Endothelial cell of umbilical vein (primary cell): ENCODE measurements around the gene SPATA33. TPM values are rescaled to one million over a fixed set of nuclear protein-coding genes. Genes with fewer than 3 reads are reported as not detected.
"Not testable (repeated sequence)": the region's sequence is repeated elsewhere in the genome, so short reads cannot be mapped to it uniquely, and the experiment has no call there.

Experiments
- BruUV-seq: library from RNA; stranded (reverse); fragments of 400-500 nt; replicated peaks from 2 replicates; lab custom pipeline; 2021; lab: Mats Ljungman, UMichigan
- CTCF ChIA-PET: fragments of 300-600, 350-600 bp; sonication (Branson Sonifier 250); formaldehyde crosslinking; loops from one replicate; lab custom pipeline; 2021; ENCODE audit warnings: antibody characterized with exemption, inconsistent platforms; lab: Charles Lee
- POLR2A ChIA-PET: fragments of 300-600, 350-600 bp; sonication (Branson Sonifier 250); formaldehyde crosslinking; loops from one replicate; lab custom pipeline; 2021; ENCODE audit warnings: antibody characterized with exemption, inconsistent platforms; lab: Charles Lee
- DNase-seq: peaks from one replicate; pipeline ENCODE4 v3.0.0-alpha.2; 2011; ENCODE audit warnings: low read depth, low spot score
- FAIRE-seq: peaks from 2 replicates; lab custom pipeline; 2011; peaks lifted over from hg19 to GRCh38; lab: Jason Lieb, UNC
- H2AFZ ChIP-seq: 2 replicates; pipeline ENCODE4 v1.6.0; 2012; ENCODE audit warnings: low read depth, low read length, control low read depth, inconsistent platforms
- H3K27ac ChIP-seq: 2 replicates; pipeline ENCODE4 v1.5.1; 2011; ENCODE audit warnings: low read depth, mild to moderate bottlenecking, control low read depth, low read length, moderate library complexity; ENCODE audit not compliant: insufficient read depth
- H3K27me3 ChIP-seq, 2 experiments: 2 replicates each; pipeline versions ENCODE4 v1.6.0 to v1.6.1; 2011; ENCODE audit warnings: low read length in 2 of 2, mixed read lengths in 1 of 2; ENCODE audit not compliant: control insufficient read depth in 2 of 2, insufficient read depth in 2 of 2
- H3K36me3 ChIP-seq, 2 experiments: 2 replicates in 1 of 2; 3 replicates in 1 of 2; pipeline ENCODE4 v1.5.1; 2011; ENCODE audit warnings: low read length in 2 of 2, mild to moderate bottlenecking in 1 of 2, moderate library complexity in 1 of 2; ENCODE audit not compliant: control insufficient read depth in 2 of 2, insufficient read depth in 2 of 2; ENCODE audit errors: extremely low read depth in 1 of 2
- H3K4me1 ChIP-seq: 3 replicates; pipeline ENCODE4 v1.5.1; 2011; ENCODE audit warnings: mild to moderate bottlenecking, low read length; ENCODE audit not compliant: control insufficient read depth, insufficient read depth; ENCODE audit errors: extremely low read depth
- H3K4me2 ChIP-seq: 2 replicates; pipeline ENCODE4 v1.6.1; 2011; ENCODE audit warnings: low read length, control low read depth, mixed read lengths; ENCODE audit not compliant: insufficient read depth
- H3K4me3 ChIP-seq, 3 experiments: fragments of 200-600 bp in 1 of 3; sonication (generic), shearing (Covaris generic) in 1 of 3; replicated peaks in 1 of 3; 2 replicates each; pipeline ENCODE4 v1.5.1; 2011 to 2016; ENCODE audit warnings: control low read depth in 3 of 3, low read length in 3 of 3, mild to moderate bottlenecking in 2 of 3, inconsistent platforms in 1 of 3, low read depth in 1 of 3, moderate library complexity in 1 of 3; ENCODE audit not compliant: insufficient read depth in 1 of 3
- H3K79me2 ChIP-seq: 2 replicates; pipeline ENCODE4 v1.6.0; 2012; ENCODE audit warnings: low read length, inconsistent platforms; ENCODE audit not compliant: control insufficient read depth, insufficient read depth
- H3K9ac ChIP-seq: replicated peaks from 2 replicates; pipeline ENCODE3; 2011; ENCODE audit warnings: low read length, control low read depth; ENCODE audit not compliant: insufficient read depth; ENCODE audit errors: extremely low read depth
- H3K9me1 ChIP-seq: replicated peaks from 3 replicates; pipeline ENCODE4 v1.6.0; 2011; ENCODE audit warnings: mild to moderate bottlenecking, low read length; ENCODE audit not compliant: control insufficient read depth, insufficient read depth; ENCODE audit errors: extremely low read depth
- H3K9me3 ChIP-seq: replicated peaks from 2 replicates; pipeline ENCODE4 v1.5.1; 2012; ENCODE audit warnings: low read length, inconsistent platforms; ENCODE audit not compliant: control insufficient read depth, insufficient read depth
- H4K20me1 ChIP-seq: replicated peaks from 2 replicates; pipeline ENCODE3; 2011; ENCODE audit warnings: mild to moderate bottlenecking, low read length; ENCODE audit not compliant: control insufficient read depth, insufficient read depth; ENCODE audit errors: extremely low read depth
- EZH2 ChIP-seq: IDR thresholded peaks from 2 replicates; pipeline ENCODE4 v1.6.1; 2012; ENCODE audit warnings: borderline replicate concordance, low read depth, mild to moderate bottlenecking, moderate library complexity, low read length, inconsistent platforms; ENCODE audit not compliant: severe bottlenecking
- FOS ChIP-seq: IDR thresholded peaks from 2 replicates; pipeline ENCODE4 v1.6.1; 2011; ENCODE audit warnings: mild to moderate bottlenecking, low read length, moderate library complexity, borderline replicate concordance; ENCODE audit not compliant: insufficient read depth
- GATA2 ChIP-seq: IDR thresholded peaks from 2 replicates; pipeline ENCODE4 v1.7.0; 2011; ENCODE audit warnings: low read depth, mild to moderate bottlenecking, moderate library complexity, mixed read lengths, low read length; ENCODE audit not compliant: insufficient read length, insufficient read depth
- JUN ChIP-seq: IDR thresholded peaks from 2 replicates; pipeline ENCODE4 v1.6.1; 2011; ENCODE audit warnings: borderline replicate concordance, low read depth; ENCODE audit not compliant: insufficient read length, insufficient read depth
- MYC ChIP-seq: IDR thresholded peaks from one replicate; pipeline ENCODE4 v1.6.1; 2011; ENCODE audit warnings: mild to moderate bottlenecking, low read depth, low read length
- POLR2A ChIP-seq: IDR thresholded peaks from 2 replicates; pipeline ENCODE4 v1.6.1; 2012; ENCODE audit warnings: low read depth, mild to moderate bottlenecking, control low read depth, low read length
- POLR2AphosphoS5 ChIP-seq: IDR thresholded peaks from 2 replicates; pipeline ENCODE4 v1.6.1; 2012; ENCODE audit warnings: low read depth, mild to moderate bottlenecking, control low read depth, low read length, moderate library complexity; ENCODE audit not compliant: insufficient read depth
- dilution Hi-C: fragments of 300-500 bp; cut with MboI; formaldehyde crosslinking; loops from one replicate; pipeline ENCODE4 v1.15.0; 2019; ENCODE audit warnings: low sequenced_read_pairs; ENCODE audit not compliant: extremely low pct_ligation_motif_present
- intact Hi-C: fragments of 100-400 bp; cut with micrococcal nuclease; formaldehyde crosslinking; loops from one replicate; pipeline ENCODE4 v1.10.0; 2022
- polyA plus RNA-seq, 4 experiments: library from polyadenylated mRNA; depleted of rRNA in 3 of 4; stranded (reverse) in 3 of 4; unstranded in 1 of 4; fragments of >200 nt; gene quantifications; 2 replicates each; pipeline versions ENCODE4 v1.2.1 to v1.2.3, GENCODE V29; 2011 to 2012; ENCODE audit warnings: missing spikeins in 1 of 4
- total RNA-seq: library from RNA; stranded (reverse); gene quantifications from 2 replicates; pipeline ENCODE4 v1.2.3, GENCODE V29; 2021
- TF ChIP-seq, protein P1 (sequence below): IDR thresholded peaks from 2 replicates; pipeline ENCODE4 v1.6.1; 2011; ENCODE audit not compliant: insufficient read depth, insufficient read length
- TF ChIP-seq, protein P2 (sequence below), 2 donors: IDR thresholded peaks; 1 replicate in 1 of 2; 2 replicates in 1 of 2; pipeline ENCODE4 v1.5.1; 2011; ENCODE audit warnings: low read length in 2 of 2, mild to moderate bottlenecking in 2 of 2, moderate library complexity in 2 of 2, control low read depth in 1 of 2, inconsistent platforms in 1 of 2, low read depth in 1 of 2; ENCODE audit not compliant: insufficient read depth in 1 of 2; ENCODE audit errors: extremely low read depth in 1 of 2

SPATA33 gene
- total and polyA plus RNA-seq, 2 donors (not counting 3 experiments of a cell fraction or from before 2014, with no cell fraction given), result 3.5 to 11.4 TPM

DNA sequence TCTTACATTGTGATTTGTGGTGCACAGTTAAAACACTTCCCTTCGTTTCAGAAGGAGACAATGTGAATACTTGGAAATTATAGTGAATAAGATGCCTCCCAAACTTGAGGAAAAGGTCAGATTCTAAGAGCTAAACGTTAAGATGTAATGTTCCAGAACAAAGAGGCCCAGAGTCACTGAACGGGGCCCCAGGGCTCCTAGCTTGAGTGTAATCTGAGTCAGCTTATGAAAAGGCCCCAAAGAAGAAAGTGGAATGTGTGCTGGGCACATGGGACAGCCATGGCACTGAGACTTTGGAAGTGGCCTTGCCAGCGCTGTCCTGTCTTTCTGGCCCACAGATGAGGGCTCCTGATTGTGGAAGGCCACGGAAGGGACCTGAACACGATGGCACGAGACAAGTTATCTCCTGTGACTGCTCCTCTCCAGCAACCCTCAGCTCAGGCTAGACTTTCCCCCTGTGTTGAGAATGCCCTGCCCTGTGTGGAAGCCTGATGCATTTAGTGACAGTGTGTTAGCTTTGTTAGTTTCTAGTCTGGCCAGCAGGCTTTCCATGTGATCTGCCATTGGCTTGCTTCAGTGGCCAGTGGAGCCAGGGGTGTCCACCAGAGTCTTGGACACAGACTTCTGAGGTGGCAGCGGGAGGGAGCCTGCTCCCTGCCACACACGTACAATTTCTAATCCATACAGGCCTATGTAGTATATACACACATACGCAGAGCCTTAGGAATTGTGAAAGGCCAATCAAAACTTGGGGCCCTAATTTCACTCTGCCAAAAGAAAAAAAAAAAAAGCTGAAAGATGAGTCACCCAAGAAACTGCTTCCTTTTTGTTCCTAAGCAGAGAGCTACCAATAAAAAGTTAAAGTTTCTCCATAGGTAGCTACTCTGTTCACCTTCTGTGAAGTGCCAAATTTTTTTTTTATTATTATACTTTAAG, 13.1 kb downstream of the SPATA33 start:
- BruUV-seq, result no TSS peak
- DNase-seq (peak; percentile 16), FAIRE-seq (peak; percentile 52)
- Histone ChIP-seq H3K4me1 (no peaks in the 10 kb centered on the region), H3K36me3 (no peaks in the 10 kb centered on the region), H3K27me3 (no peaks in the 10 kb centered on the region), H3K79me2 (no peaks in the 10 kb centered on the region), H3K9ac (no peak overlapping the region), H3K9me3 (no peaks in the 10 kb centered on the region), H3K4me3 (no peak overlapping the region), H4K20me1 (no peaks in the 10 kb centered on the region), H3K9me1 (no peaks in the 10 kb centered on the region), H2AFZ (no peak overlapping the region), H3K4me2 (no peak overlapping the region), H3K27ac (no peak overlapping the region)
- dilution Hi-C loops, result no loop called here
- intact Hi-C loops, result no loop called here
- ChIA-PET CTCF (interaction anchor here (0.5 to 1.3 kb wide), 7 partner anchors 11 to 194 kb away, joined by 3 to 8 read pairs (median 4); partner anchors contain the start of gene CDK10), POLR2A (interaction anchor here (0.6 kb wide), 1 partner anchor 550 kb away, joined by 4 read pairs; no protein-coding TSS in a partner anchor)
- TF ChIP-seq MYC, result no peak
- TF ChIP-seq JUN, result peak; percentile 42
- no peak for TF ChIP-seq POLR2AphosphoS5
- TF ChIP-seq, protein P1, sequence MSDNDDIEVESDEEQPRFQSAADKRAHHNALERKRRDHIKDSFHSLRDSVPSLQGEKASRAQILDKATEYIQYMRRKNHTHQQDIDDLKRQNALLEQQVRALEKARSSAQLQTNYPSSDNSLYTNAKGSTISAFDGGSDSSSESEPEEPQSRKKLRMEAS, result no peak
- no peak for TF ChIP-seq POLR2A
- TF ChIP-seq, protein P2, sequence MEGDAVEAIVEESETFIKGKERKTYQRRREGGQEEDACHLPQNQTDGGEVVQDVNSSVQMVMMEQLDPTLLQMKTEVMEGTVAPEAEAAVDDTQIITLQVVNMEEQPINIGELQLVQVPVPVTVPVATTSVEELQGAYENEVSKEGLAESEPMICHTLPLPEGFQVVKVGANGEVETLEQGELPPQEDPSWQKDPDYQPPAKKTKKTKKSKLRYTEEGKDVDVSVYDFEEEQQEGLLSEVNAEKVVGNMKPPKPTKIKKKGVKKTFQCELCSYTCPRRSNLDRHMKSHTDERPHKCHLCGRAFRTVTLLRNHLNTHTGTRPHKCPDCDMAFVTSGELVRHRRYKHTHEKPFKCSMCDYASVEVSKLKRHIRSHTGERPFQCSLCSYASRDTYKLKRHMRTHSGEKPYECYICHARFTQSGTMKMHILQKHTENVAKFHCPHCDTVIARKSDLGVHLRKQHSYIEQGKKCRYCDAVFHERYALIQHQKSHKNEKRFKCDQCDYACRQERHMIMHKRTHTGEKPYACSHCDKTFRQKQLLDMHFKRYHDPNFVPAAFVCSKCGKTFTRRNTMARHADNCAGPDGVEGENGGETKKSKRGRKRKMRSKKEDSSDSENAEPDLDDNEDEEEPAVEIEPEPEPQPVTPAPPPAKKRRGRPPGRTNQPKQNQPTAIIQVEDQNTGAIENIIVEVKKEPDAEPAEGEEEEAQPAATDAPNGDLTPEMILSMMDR (IDR thresholded peaks at IDR 0.05; ENCODE audit: extremely low read depth in 1 of 2, insufficient read depth in 1 of 2, low read depth in 1 of 2, low read length in 2 of 2), result no peak
- TF ChIP-seq GATA2, result no peak
- no peak for TF ChIP-seq EZH2
- peak; percentile 71 for TF ChIP-seq FOS

DNA sequence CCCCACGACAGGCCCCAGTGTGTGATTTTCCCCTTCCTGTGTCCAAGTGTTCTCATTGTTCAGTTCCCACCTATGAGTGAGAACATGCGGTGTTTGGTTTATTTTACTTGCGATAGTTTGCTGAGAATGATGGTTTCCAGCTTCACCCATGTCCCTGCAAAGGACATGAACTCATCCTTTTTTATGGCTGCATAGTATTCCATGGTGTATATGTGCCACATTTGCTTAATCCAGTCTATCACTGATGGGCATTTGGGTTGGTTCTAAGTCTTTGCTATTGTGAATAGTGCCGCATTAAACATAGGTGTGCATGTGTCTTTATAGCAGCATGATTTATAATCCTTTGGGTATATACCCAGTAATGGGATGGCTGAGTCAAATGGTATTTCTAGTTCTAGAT, 13.9 kb downstream of the SPATA33 start:
- not testable (repeated sequence) for H3K27ac ChIP-seq
- CTCF ChIA-PET, result interaction anchor here (0.5 to 1.3 kb wide), 5 partner anchors 15 to 193 kb away, joined by 3 to 8 read pairs (median 5); partner anchors contain the start of gene CDK10

More for the DNA sequence above, 13.9 kb downstream of the SPATA33 start:
- H3K9me3 ChIP-seq, FAIRE-seq, H3K4me1 ChIP-seq, H2AFZ ChIP-seq, H3K27me3 ChIP-seq, H3K4me3 ChIP-seq, H3K4me2 ChIP-seq, BruUV-seq, intact Hi-C loops, H3K9ac ChIP-seq, dilution Hi-C loops, H3K36me3 ChIP-seq, DNase-seq, H3K9me1 ChIP-seq, H4K20me1 ChIP-seq, H3K79me2 ChIP-seq: not testable (repeated sequence)
- POLR2A ChIA-PET, result interaction anchor here (0.6 kb wide), 1 partner anchor 550 kb away, joined by 4 read pairs; no protein-coding TSS in a partner anchor
